ENCODE measurements around the gene HMMR.

DNA sequence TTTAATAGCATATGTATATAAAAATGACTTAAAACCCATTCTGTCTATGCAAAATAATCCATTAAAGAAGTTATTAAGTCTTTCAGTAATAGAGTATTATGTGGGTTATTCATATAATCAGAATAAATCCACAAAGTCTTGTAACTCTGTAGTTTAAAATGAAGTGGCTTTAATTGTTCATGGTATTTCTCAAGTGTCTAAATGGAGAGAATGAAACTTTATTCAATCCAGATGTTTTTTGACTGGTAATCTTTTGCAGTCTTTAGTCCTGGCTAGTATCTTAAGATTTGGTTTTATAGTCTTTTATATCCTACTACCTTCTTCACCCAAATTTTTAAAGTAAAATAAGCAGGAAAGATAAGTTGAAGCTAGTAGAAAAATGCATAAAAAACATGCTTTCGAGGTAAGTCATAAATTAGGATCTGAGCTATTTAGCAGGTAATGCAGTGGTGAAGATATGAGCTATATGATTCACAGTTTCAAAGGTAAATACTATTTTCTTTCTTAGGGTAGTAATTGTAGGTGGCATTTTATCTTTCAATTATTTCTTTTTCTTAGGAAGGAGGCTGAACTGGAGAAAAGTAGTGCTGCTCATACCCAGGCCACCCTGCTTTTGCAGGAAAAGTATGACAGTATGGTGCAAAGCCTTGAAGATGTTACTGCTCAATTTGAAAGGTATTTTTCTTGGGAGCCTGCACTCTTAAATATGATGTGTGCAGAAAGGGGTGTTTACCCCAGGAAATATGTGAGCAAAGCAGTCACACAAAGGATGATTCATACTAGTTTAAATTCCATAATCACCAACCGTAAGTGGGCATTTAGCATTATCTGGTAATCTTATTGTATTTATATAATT lies 17.9 kb downstream of the HMMR start:
- TF ChIP-seq, protein P1, sequence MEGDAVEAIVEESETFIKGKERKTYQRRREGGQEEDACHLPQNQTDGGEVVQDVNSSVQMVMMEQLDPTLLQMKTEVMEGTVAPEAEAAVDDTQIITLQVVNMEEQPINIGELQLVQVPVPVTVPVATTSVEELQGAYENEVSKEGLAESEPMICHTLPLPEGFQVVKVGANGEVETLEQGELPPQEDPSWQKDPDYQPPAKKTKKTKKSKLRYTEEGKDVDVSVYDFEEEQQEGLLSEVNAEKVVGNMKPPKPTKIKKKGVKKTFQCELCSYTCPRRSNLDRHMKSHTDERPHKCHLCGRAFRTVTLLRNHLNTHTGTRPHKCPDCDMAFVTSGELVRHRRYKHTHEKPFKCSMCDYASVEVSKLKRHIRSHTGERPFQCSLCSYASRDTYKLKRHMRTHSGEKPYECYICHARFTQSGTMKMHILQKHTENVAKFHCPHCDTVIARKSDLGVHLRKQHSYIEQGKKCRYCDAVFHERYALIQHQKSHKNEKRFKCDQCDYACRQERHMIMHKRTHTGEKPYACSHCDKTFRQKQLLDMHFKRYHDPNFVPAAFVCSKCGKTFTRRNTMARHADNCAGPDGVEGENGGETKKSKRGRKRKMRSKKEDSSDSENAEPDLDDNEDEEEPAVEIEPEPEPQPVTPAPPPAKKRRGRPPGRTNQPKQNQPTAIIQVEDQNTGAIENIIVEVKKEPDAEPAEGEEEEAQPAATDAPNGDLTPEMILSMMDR (IDR thresholded peaks at IDR 0.05) = no peak
- no peak for TF ChIP-seq POLR2A (IDR thresholded peaks at IDR 0.05)

Data from gastroesophageal sphincter (tissue), 3 donors.